Ascending aorta (tissue), 2 donors: Measurements from ENCODE around the gene TH. TPM values are rescaled to one million over a fixed set of nuclear protein-coding genes. Genes with fewer than 3 reads are reported as not detected.

Experiments used
- DNase-seq, 2 donors: peaks; one replicate each; pipeline ENCODE4 v3.0.0-alpha.2; 2019; ENCODE audit warnings: low spot score in 2 of 2
- H3K27ac ChIP-seq, 2 donors: fragments of 200-600 bp; sonication (generic); one replicate each; pipeline ENCODE4 v1.5.1; 2016 to 2017; ENCODE audit warnings: mild to moderate bottlenecking in 1 of 2
- H3K27me3 ChIP-seq: fragments of 200-600 bp; sonication (generic); one replicate; pipeline ENCODE4 v1.5.1; 2017
- H3K36me3 ChIP-seq, 2 donors: fragments of 200-600 bp; sonication (generic); one replicate each; pipeline ENCODE4 v1.5.1; 2016
- H3K4me1 ChIP-seq, 2 donors: fragments of 200-600 bp; sonication (generic); one replicate each; pipeline ENCODE4 v1.5.1; 2016 to 2017; ENCODE audit warnings: mild to moderate bottlenecking in 1 of 2
- H3K4me3 ChIP-seq, 2 donors: fragments of 200-600 bp; sonication (generic); one replicate each; pipeline ENCODE4 v1.5.1; 2016 to 2017; ENCODE audit warnings: mild to moderate bottlenecking in 1 of 2
- H3K9me3 ChIP-seq, 2 donors: fragments of 200-600 bp; sonication (generic); one replicate each; pipeline ENCODE4 v1.5.1; 2016
- CTCF ChIP-seq, 3 experiments: fragments of 200-600 bp in 2 of 3; fragments of 450-650 bp in 1 of 3; sonication (generic) in 2 of 3; IDR thresholded peaks; one replicate each; pipeline ENCODE4 v1.5.1; 2016 to 2019; ENCODE audit warnings: antibody characterized with exemption in 3 of 3, mild to moderate bottlenecking in 1 of 3, moderate library complexity in 1 of 3
- intact Hi-C: fragments of 100-400 bp; cut with DNase I; formaldehyde crosslinking; loops from one replicate; pipeline ENCODE4 v1.15.1; 2023
- total RNA-seq: library from RNA; depleted of rRNA; stranded (reverse); fragments of >200 nt; gene quantifications from one replicate; pipeline ENCODE4 v1.1.0, GENCODE V29; 2016

Gene TH
- total RNA-seq, 1 donor from 2014 or later = not detected

- Histone ChIP-seq H3K36me3 (no peaks in the 10 kb centered on the region), H3K27me3 (peaks cover 26% of the 10 kb centered on the region), H3K4me1 (peaks cover 0 to 13% of the 10 kb centered on the region in 2 donors), H3K27ac (no peak overlapping the region), H3K4me3 (no peak overlapping the region), H3K9me3 (no peaks in the 10 kb centered on the region)
- TF ChIP-seq CTCF (IDR thresholded peaks at IDR 0.05) = no peak
- DNase-seq = no peak
- intact Hi-C loops = no loop called here
These were observed 36.5 kb downstream of the TH start for GRCh38 chr11:2135018-2135569.

- no peaks in the 10 kb centered on the region for H3K36me3 ChIP-seq
- H3K4me3 ChIP-seq = no peak overlapping the region
- H3K4me1 ChIP-seq = peaks cover 0 to 9% of the 10 kb centered on the region in 2 donors
- DNase-seq = no peak
- no peak for TF ChIP-seq CTCF (IDR thresholded peaks at IDR 0.05)
- intact Hi-C loops = no loop called here
- peaks cover 20% of the 10 kb centered on the region for H3K27me3 ChIP-seq
- H3K9me3 ChIP-seq = no peaks in the 10 kb centered on the region
- H3K27ac ChIP-seq = no peak overlapping the region
These were observed 37.3 kb downstream of the TH start for GRCh38 chr11:2134022-2135010.

- Histone ChIP-seq H3K27ac (no peak overlapping the region), H3K27me3 (peaks cover 20% of the 10 kb centered on the region), H3K4me3 (no peak overlapping the region), H3K36me3 (no peaks in the 10 kb centered on the region), H3K4me1 (peaks cover 0 to 5% of the 10 kb centered on the region in 2 donors), H3K9me3 (no peaks in the 10 kb centered on the region)
- intact Hi-C loops = no loop called here
- no peak for DNase-seq
- TF ChIP-seq CTCF (IDR thresholded peaks at IDR 0.05) = no peak
These were observed 38.2 kb downstream of the TH start for GRCh38 chr11:2133241-2134021.

- no peak overlapping the region for H3K4me3 ChIP-seq
- no peaks in the 10 kb centered on the region for H3K9me3 ChIP-seq
- no peak overlapping the region for H3K27ac ChIP-seq
- no peaks in the 10 kb centered on the region for H3K36me3 ChIP-seq
- no peak for TF ChIP-seq CTCF (IDR thresholded peaks at IDR 0.05)
- H3K4me1 ChIP-seq = peaks cover 0 to 5% of the 10 kb centered on the region in 2 donors
- DNase-seq = no peak
- intact Hi-C loops = no loop called here
- peaks cover 20% of the 10 kb centered on the region for H3K27me3 ChIP-seq
These were observed 38.8 kb downstream of the TH start for GRCh38 chr11:2132874-2133240.

- Histone ChIP-seq H3K36me3 (no peaks in the 10 kb centered on the region), H3K9me3 (no peaks in the 10 kb centered on the region), H3K4me3 (no peak overlapping the region), H3K27ac (no peak overlapping the region), H3K4me1 (no peaks in the 10 kb centered on the region), H3K27me3 (peaks cover 14% of the 10 kb centered on the region)
- no peak for TF ChIP-seq CTCF (IDR thresholded peaks at IDR 0.05)
- intact Hi-C loops = no loop called here
- DNase-seq = no peak
These were observed 39.4 kb downstream of the TH start for GRCh38 chr11:2132246-2132645.
